Keratinocyte (primary cell): Measurements from ENCODE around the gene CSNK2A2. TPM values are rescaled to one million over a fixed set of nuclear protein-coding genes. Genes with fewer than 3 reads are reported as not detected.

ENCODE experiments used
- DNase-seq: peaks from one replicate; pipeline ENCODE4 v3.0.0-alpha.2; 2011; ENCODE audit warnings: low read depth, missing footprints, low spot score
- FAIRE-seq: peaks from 2 replicates; lab custom pipeline; 2011; peaks lifted over from hg19 to GRCh38; lab: Jason Lieb, UNC
- H2AFZ ChIP-seq: 2 replicates; pipeline ENCODE4 v1.6.0; 2012; ENCODE audit warnings: low read length, control low read depth, inconsistent platforms; ENCODE audit not compliant: control insufficient read depth
- H3K27ac ChIP-seq: 2 replicates; pipeline ENCODE4 v1.5.1; 2011; ENCODE audit warnings: low read length; ENCODE audit not compliant: control insufficient read depth, insufficient read depth
- H3K27me3 ChIP-seq: 3 replicates; pipeline ENCODE4 v1.6.0; 2011; ENCODE audit warnings: low read length; ENCODE audit not compliant: control insufficient read depth, insufficient read depth; ENCODE audit errors: extremely low read depth
- H3K36me3 ChIP-seq, 2 experiments: 2 replicates in 1 of 2; 3 replicates in 1 of 2; pipeline ENCODE4 v1.5.1; 2011; ENCODE audit warnings: low read length in 2 of 2, mild to moderate bottlenecking in 1 of 2; ENCODE audit not compliant: control insufficient read depth in 2 of 2, insufficient read depth in 2 of 2; ENCODE audit errors: extremely low read depth in 1 of 2
- H3K4me1 ChIP-seq: 3 replicates; pipeline ENCODE4 v1.5.1; 2011; ENCODE audit warnings: low read length; ENCODE audit not compliant: control insufficient read depth, insufficient read depth; ENCODE audit errors: extremely low read depth
- H3K4me2 ChIP-seq: 3 replicates; pipeline ENCODE4 v1.6.0; 2011; ENCODE audit warnings: low read depth, low read length; ENCODE audit not compliant: control insufficient read depth, insufficient read depth; ENCODE audit errors: extremely low read depth
- H3K4me3 ChIP-seq, 3 experiments: fragments of 200-600 bp in 1 of 3; sonication (generic) in 1 of 3; 2 replicates in 2 of 3; 3 replicates in 1 of 3; pipeline ENCODE4 v1.5.1; 2011 to 2016; ENCODE audit warnings: low read length in 3 of 3, mild to moderate bottlenecking in 3 of 3, control low read depth in 2 of 3, inconsistent platforms in 1 of 3, low read depth in 1 of 3, mixed read lengths in 1 of 3, mixed run types in 1 of 3, moderate library complexity in 1 of 3; ENCODE audit not compliant: control insufficient read depth in 2 of 3, insufficient read depth in 2 of 3; ENCODE audit errors: extremely low read depth in 1 of 3
- H3K79me2 ChIP-seq: 2 replicates; pipeline ENCODE4 v1.6.0; 2012; ENCODE audit warnings: low read length; ENCODE audit not compliant: control insufficient read depth, insufficient read depth
- H3K9ac ChIP-seq: 3 replicates; pipeline ENCODE4 v1.6.0; 2011; ENCODE audit warnings: low read length; ENCODE audit not compliant: control insufficient read depth, insufficient read depth; ENCODE audit errors: extremely low read depth
- H3K9me1 ChIP-seq: 3 replicates; pipeline ENCODE4 v1.6.0; 2011; ENCODE audit warnings: low read length; ENCODE audit not compliant: control insufficient read depth, insufficient read depth; ENCODE audit errors: extremely low read depth
- H3K9me3 ChIP-seq: 2 replicates; pipeline ENCODE4 v1.5.1; 2012; ENCODE audit warnings: low read depth, low read length; ENCODE audit not compliant: control insufficient read depth
- H4K20me1 ChIP-seq: 3 replicates; pipeline ENCODE4 v1.6.0; 2011; ENCODE audit warnings: low read length; ENCODE audit not compliant: control insufficient read depth, insufficient read depth; ENCODE audit errors: extremely low read depth
- CTCF ChIP-seq, 3 experiments: IDR thresholded peaks in 1 of 3; conservative IDR thresholded peaks in 1 of 3; optimal IDR thresholded peaks in 1 of 3; 2 replicates in 2 of 3; 3 replicates in 1 of 3; pipeline versions ENCODE3 to v1.5.1; 2011; ENCODE audit warnings: low read length in 3 of 3, mild to moderate bottlenecking in 3 of 3, moderate library complexity in 2 of 3, control low read depth in 1 of 3, inconsistent platforms in 1 of 3; ENCODE audit not compliant: insufficient read depth in 2 of 3; ENCODE audit errors: extremely low read depth in 1 of 3
- EZH2 ChIP-seq: IDR thresholded peaks from one replicate; pipeline ENCODE4 v1.6.1; 2012; ENCODE audit warnings: inconsistent platforms, mild to moderate bottlenecking, low read length, moderate library complexity
- dilution Hi-C: fragments of 300-500 bp; cut with MboI; formaldehyde crosslinking; loops from one replicate; pipeline ENCODE4 v1.7.0; 2020; ENCODE audit warnings: low sequenced_read_pairs; ENCODE audit not compliant: extremely low pct_ligation_motif_present
- polyA plus RNA-seq, 5 experiments: library from polyadenylated mRNA; depleted of rRNA in 3 of 5; stranded (reverse) in 3 of 5; stranded (forward) in 1 of 5; unstranded in 1 of 5; fragments of >200 nt; gene quantifications; 1 replicate in 1 of 5; 2 replicates in 3 of 5; 3 replicates in 1 of 5; pipeline versions ENCODE4 v1.2.1 to v1.2.3, GENCODE V29; 2011 to 2012; ENCODE audit warnings: missing spikeins in 2 of 5, low read depth in 1 of 5, low replicate concordance in 1 of 5

Gene CSNK2A2
- polyA plus RNA-seq, 1 donor (not counting 4 experiments of a cell fraction or from before 2014, with no cell fraction given) = 49.6 TPM

GRCh38 chr16:58155839-58156238, 42.1 kb downstream of the CSNK2A2 start:
- dilution Hi-C loops = no loop called here
- Histone ChIP-seq H3K27ac (no peak overlapping the region), H3K4me3 (no peak overlapping the region), H3K79me2 (no peaks in the 10 kb centered on the region), H3K9me1 (no peaks in the 10 kb centered on the region), H3K9ac (no peak overlapping the region), H4K20me1 (no peaks in the 10 kb centered on the region), H3K4me1 (no peaks in the 10 kb centered on the region), H3K4me2 (no peak overlapping the region), H3K9me3 (no peaks in the 10 kb centered on the region), H3K36me3 (peaks cover 2 to 6% of the 10 kb centered on the region in 2 experiments), H3K27me3 (no peaks in the 10 kb centered on the region), H2AFZ (no peak overlapping the region)
- DNase-seq (no peak), FAIRE-seq (no peak)
- no peak for TF ChIP-seq EZH2
- TF ChIP-seq CTCF (optimal IDR thresholded peaks at IDR 0.05 in 1 of 3, IDR thresholded peaks at IDR 0.05 in 1 of 3, conservative IDR thresholded peaks at IDR 0.05 in 1 of 3; ENCODE audit: extremely low read depth in 1 of 3, insufficient read depth in 2 of 3, low read length in 3 of 3) = no peak

GRCh38 chr16:58154345-58154744, 43.6 kb downstream of the CSNK2A2 start:
- H3K9me3 ChIP-seq = no peaks in the 10 kb centered on the region
- no peak overlapping the region for H3K9ac ChIP-seq
- no peak overlapping the region for H3K4me2 ChIP-seq
- no peaks in the 10 kb centered on the region for H3K4me1 ChIP-seq
- no peak for FAIRE-seq
- no peaks in the 10 kb centered on the region for H3K9me1 ChIP-seq
- no peaks in the 10 kb centered on the region for H3K27me3 ChIP-seq
- no peak overlapping the region for H2AFZ ChIP-seq
- no peak overlapping the region for H3K27ac ChIP-seq
- no peaks in the 10 kb centered on the region for H4K20me1 ChIP-seq
- dilution Hi-C loops = no loop called here
- no peaks in the 10 kb centered on the region for H3K79me2 ChIP-seq
- no peak for DNase-seq
- H3K36me3 ChIP-seq = no peaks in the 10 kb centered on the region
- H3K4me3 ChIP-seq = no peak overlapping the region
- TF ChIP-seq CTCF (optimal IDR thresholded peaks at IDR 0.05 in 1 of 3, IDR thresholded peaks at IDR 0.05 in 1 of 3, conservative IDR thresholded peaks at IDR 0.05 in 1 of 3; ENCODE audit: extremely low read depth in 1 of 3, insufficient read depth in 2 of 3, low read length in 3 of 3) (no peak), EZH2 (no peak)
